Embryonic facial prominence (tissue), 1 donor: Measurements from ENCODE around the gene FBXL16.
"Not testable (repeated sequence)": the region's sequence is repeated elsewhere in the genome, so short reads cannot be mapped to it uniquely, and the experiment has no call there.

Experiments used
- DNase-seq: peaks from one replicate; pipeline ENCODE4 v3.0.0-alpha.2; 2016; ENCODE audit errors: extremely low spot score

Gene FBXL16

GRCh38 chr16:723695-724094, 18.1 kb upstream of the FBXL16 start:
- no peak for DNase-seq

- DNase-seq = no peak
Measured at GRCh38 chr16:722835-723633, 17.4 kb upstream of the FBXL16 start.

- DNase-seq = no peak
Measured at GRCh38 chr16:721765-722540, 16.4 kb upstream of the FBXL16 start.

GRCh38 chr16:720990-721764, 15.6 kb upstream of the FBXL16 start, which contains the start of gene ANTKMT:
ANTKMT (plus strand) TSS chr16:721146; CDS start chr16:721275, 129 bp downstream.
- peak; percentile 37 for DNase-seq

GRCh38 chr16:720447-720989, 14.9 kb upstream of the FBXL16 start:
- DNase-seq = no peak

- no peak for DNase-seq
Measured at GRCh38 chr16:719815-720446, 14.3 kb upstream of the FBXL16 start.

GRCh38 chr16:718922-719321, 13.3 kb upstream of the FBXL16 start:
- DNase-seq = no peak

GRCh38 chr16:718389-718788, 12.8 kb upstream of the FBXL16 start:
- no peak for DNase-seq

GRCh38 chr16:717450-718245, 12.0 kb upstream of the FBXL16 start:
- DNase-seq = no peak

- no peak for DNase-seq
Measured at GRCh38 chr16:716768-717325, 11.2 kb upstream of the FBXL16 start.

- no peak for DNase-seq
Measured at GRCh38 chr16:716200-716568, 10.6 kb upstream of the FBXL16 start.

- DNase-seq = no peak
Measured at GRCh38 chr16:715477-716199, 10.0 kb upstream of the FBXL16 start.

GRCh38 chr16:714558-715476, 9.2 kb upstream of the FBXL16 start, which contains the start of gene METRN:
METRN (plus strand) TSS chr16:715118; CDS start chr16:715290, 172 bp downstream.
- peak; percentile 64 for DNase-seq

- no peak for DNase-seq
Measured at GRCh38 chr16:714079-714478, 8.5 kb upstream of the FBXL16 start.

- DNase-seq = not testable (repeated sequence)
Measured at GRCh38 chr16:712740-713250, 7.2 kb upstream of the FBXL16 start.

GRCh38 chr16:711548-712320, 6.1 kb upstream of the FBXL16 start:
- DNase-seq = no peak

- DNase-seq = no peak
Measured at GRCh38 chr16:711084-711483, 5.5 kb upstream of the FBXL16 start.
